Right atrium auricular region (tissue), 2 donors: ENCODE data around the gene UVRAG. TPM values are rescaled to one million over a fixed set of nuclear protein-coding genes. Genes with fewer than 3 reads are reported as not detected.
A peak's percentile ranks its signal among the peaks of the same experiment; 100 is the strongest.

Experiments
- DNase-seq: peaks from one replicate; pipeline ENCODE4 v3.0.0-alpha.2; 2019; ENCODE audit warnings: low spot score
- H3K27ac ChIP-seq, 2 donors: fragments of 200-600 bp; sonication (generic); 1 replicate in 1 of 2; 2 replicates in 1 of 2; pipeline ENCODE4 v1.5.1; 2016 to 2019
- H3K27me3 ChIP-seq, 2 donors: fragments of 200-600 bp; sonication (generic); one replicate each; pipeline versions ENCODE4 v1.5.1 to v1.6.0; 2017 to 2019
- H3K36me3 ChIP-seq: fragments of 200-600 bp; sonication (generic); one replicate; pipeline ENCODE4 v1.5.1; 2016
- H3K4me1 ChIP-seq, 2 donors: fragments of 200-600 bp; sonication (generic); one replicate each; pipeline versions ENCODE4 v1.5.1 to v1.6.0; 2017 to 2019
- H3K4me3 ChIP-seq, 2 donors: fragments of 200-600 bp; sonication (generic); 1 replicate in 1 of 2; 2 replicates in 1 of 2; pipeline ENCODE4 v1.5.1; 2017 to 2019; ENCODE audit warnings: mild to moderate bottlenecking in 1 of 2, moderate library complexity in 1 of 2
- H3K9me3 ChIP-seq, 2 donors: fragments of 200-600 bp; sonication (generic); one replicate each; pipeline ENCODE4 v1.5.1; 2019
- total RNA-seq, 2 donors: library from RNA; depleted of rRNA; stranded (reverse); fragments of >200 nt; gene quantifications; one replicate each; pipeline ENCODE4 v1.1.0, GENCODE V29; 2016
- TF ChIP-seq, protein P1 (sequence below), 2 donors: fragments of 200-600 bp; sonication (generic); IDR thresholded peaks; one replicate each; pipeline ENCODE4 v1.5.1; 2019; ENCODE audit warnings: antibody characterized with exemption in 2 of 2

UVRAG gene
- total RNA-seq, 2 donors from 2014 or later = 13.2 to 13.9 TPM

DNA sequence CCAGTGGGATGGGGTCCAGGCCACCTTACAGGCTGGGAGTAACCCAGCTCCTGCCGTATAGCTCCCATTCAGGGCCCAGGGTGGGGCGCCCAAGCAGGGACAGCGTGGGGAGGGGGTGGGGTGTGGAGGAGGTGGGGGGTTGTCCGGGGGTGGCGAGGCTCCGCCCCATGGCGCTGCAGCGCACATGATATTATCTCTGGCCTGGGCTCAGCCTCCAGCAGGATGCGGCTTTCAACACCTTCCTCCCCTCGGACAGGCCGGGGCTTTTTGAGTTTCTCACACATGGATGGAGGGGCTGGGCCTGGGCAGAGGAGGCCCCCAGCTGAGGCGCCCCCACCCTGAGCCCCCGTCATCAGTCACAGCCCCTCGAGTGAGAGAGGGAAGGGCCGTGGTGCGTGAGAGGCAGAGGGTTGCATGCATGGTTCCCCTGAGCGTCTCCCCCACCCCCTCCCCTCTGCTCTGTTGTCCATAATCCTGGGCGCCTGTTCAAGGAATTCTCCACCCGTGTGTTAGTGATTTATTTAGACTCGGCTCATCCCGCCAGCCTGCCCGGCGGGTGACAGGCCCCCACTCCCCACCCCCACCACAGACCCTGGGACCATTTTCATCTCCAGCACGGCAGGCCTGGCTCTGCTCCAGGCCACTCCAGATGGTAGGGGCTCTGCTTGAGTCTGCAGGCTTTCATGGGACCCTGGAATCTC lies 346.4 kb downstream of the UVRAG start:
- Histone ChIP-seq H3K4me3 (peak overlapping the region in 1 of 2 donors; percentile 36), H3K27me3 (no peaks in the 10 kb centered on the region), H3K27ac (no peak overlapping the region), H3K4me1 (peaks cover 0 to 18% of the 10 kb centered on the region in 2 donors), H3K36me3 (no peaks in the 10 kb centered on the region), H3K9me3 (no peaks in the 10 kb centered on the region)
- TF ChIP-seq, protein P1, sequence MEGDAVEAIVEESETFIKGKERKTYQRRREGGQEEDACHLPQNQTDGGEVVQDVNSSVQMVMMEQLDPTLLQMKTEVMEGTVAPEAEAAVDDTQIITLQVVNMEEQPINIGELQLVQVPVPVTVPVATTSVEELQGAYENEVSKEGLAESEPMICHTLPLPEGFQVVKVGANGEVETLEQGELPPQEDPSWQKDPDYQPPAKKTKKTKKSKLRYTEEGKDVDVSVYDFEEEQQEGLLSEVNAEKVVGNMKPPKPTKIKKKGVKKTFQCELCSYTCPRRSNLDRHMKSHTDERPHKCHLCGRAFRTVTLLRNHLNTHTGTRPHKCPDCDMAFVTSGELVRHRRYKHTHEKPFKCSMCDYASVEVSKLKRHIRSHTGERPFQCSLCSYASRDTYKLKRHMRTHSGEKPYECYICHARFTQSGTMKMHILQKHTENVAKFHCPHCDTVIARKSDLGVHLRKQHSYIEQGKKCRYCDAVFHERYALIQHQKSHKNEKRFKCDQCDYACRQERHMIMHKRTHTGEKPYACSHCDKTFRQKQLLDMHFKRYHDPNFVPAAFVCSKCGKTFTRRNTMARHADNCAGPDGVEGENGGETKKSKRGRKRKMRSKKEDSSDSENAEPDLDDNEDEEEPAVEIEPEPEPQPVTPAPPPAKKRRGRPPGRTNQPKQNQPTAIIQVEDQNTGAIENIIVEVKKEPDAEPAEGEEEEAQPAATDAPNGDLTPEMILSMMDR (IDR thresholded peaks at IDR 0.05) = no peak
- no peak for DNase-seq

DNA sequence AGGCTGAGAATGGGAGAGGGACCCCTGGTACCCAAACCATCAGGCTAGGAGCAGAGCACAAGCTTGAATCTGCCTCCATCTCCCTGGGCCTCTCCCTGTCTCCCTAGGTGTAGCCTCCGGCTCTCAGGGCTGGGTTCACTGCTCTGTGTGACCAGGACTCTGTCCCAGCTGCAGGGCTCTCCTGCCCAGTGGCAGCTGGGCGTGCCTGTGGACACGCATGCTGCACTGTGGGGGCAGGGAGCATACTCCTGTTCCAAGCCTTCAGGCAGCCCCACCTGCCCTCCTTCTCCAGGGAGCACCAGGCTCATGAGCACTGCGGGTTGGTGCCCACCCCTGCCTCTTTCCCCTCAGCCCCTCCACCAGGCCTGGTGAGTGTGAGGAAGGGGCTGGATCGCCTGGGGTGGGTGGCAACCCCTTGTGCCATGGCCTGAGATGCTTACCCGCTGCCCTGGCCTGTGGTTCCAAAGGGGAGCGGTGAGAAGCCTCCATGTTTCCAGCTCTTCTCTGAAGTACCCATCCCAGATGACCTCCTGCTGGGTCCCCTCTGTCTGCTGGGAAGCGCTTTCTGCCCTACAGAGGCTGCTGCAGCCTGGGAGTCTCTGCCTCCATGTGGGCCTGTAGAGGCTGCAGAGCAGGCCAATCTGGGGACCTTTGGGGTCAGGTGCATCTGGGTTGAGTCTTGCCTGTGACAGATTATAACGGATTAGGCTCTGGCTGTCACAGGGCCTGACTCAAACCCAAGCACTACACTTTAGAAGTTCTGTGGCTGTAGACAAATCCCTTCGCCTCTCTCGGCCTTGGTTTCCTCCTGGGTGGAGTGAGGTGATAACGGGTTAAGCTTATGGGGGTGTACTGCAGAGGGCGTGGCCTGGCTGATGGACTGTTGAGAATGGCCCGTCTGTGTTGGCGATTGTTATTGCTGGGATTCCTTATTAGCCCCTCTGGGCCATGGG lies 347.6 kb downstream of the UVRAG start:
- Histone ChIP-seq H3K27me3 (no peaks in the 10 kb centered on the region), H3K9me3 (no peaks in the 10 kb centered on the region), H3K27ac (no peak overlapping the region), H3K36me3 (no peaks in the 10 kb centered on the region), H3K4me3 (no peak overlapping the region), H3K4me1 (peaks cover 0 to 18% of the 10 kb centered on the region in 2 donors)
- TF ChIP-seq, protein P1 (IDR thresholded peaks at IDR 0.05) = no peak
- no peak for DNase-seq

DNA sequence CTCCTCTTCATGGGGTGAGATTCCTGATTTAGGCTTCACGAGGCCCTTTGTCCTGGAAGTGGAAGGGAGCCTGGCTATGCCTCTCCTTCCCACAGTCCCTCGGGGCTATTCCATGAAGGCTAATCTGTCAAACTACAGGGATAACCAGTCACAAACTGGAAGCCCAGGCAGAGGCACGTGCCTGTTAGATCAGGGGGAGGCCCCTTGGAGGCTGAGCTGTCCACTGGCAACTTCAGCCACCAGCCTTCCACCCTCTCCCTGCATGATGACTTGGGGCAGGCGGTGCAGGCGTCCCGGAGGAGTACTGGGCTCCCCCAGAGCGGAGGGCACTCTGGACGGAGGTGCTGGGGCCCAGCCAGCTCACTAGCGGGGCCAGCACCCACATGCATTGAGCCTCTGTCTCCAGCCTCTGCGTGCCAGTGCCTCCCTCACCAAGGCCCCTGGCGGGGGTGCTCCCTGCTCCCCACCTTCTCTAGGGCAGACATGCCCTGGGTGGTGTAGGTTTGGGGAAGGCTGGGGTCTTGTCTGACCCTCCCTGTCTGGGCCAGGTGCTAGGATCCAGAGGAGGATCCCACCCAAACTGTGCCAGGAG lies 348.4 kb downstream of the UVRAG start:
- DNase-seq = no peak
- H3K27ac ChIP-seq = no peak overlapping the region
- H3K4me3 ChIP-seq = no peak overlapping the region
- H3K9me3 ChIP-seq = no peaks in the 10 kb centered on the region
- H3K27me3 ChIP-seq = no peaks in the 10 kb centered on the region
- no peaks in the 10 kb centered on the region for H3K36me3 ChIP-seq
- TF ChIP-seq, protein P1 (IDR thresholded peaks at IDR 0.05) = no peak
- H3K4me1 ChIP-seq = peaks cover 0 to 18% of the 10 kb centered on the region in 2 donors

DNA sequence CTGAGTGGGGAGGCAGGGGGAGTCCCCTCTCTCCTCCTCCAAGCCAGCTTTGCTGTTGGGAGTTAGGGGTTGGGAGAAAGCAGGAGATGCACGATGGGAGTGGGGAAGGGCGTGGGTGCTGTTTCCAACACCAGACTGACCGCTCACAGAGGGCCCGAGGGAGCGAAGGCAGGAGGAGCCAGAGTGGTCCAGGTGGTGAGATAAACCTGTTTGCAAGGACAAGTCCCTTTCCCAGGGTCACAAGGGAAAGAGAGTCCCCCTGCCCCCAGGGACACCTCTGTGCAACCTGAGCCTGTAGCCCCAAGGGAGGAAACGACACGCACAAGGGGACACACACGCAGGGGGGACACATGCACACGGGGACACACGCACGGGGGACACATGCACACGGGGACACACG lies 349.1 kb downstream of the UVRAG start:
- Histone ChIP-seq H3K36me3 (no peaks in the 10 kb centered on the region), H3K27ac (no peak overlapping the region), H3K9me3 (no peaks in the 10 kb centered on the region), H3K27me3 (no peaks in the 10 kb centered on the region), H3K4me3 (no peak overlapping the region), H3K4me1 (peaks cover 0 to 18% of the 10 kb centered on the region in 2 donors)
- TF ChIP-seq, protein P1 (IDR thresholded peaks at IDR 0.05) = no peak
- DNase-seq = no peak

DNA sequence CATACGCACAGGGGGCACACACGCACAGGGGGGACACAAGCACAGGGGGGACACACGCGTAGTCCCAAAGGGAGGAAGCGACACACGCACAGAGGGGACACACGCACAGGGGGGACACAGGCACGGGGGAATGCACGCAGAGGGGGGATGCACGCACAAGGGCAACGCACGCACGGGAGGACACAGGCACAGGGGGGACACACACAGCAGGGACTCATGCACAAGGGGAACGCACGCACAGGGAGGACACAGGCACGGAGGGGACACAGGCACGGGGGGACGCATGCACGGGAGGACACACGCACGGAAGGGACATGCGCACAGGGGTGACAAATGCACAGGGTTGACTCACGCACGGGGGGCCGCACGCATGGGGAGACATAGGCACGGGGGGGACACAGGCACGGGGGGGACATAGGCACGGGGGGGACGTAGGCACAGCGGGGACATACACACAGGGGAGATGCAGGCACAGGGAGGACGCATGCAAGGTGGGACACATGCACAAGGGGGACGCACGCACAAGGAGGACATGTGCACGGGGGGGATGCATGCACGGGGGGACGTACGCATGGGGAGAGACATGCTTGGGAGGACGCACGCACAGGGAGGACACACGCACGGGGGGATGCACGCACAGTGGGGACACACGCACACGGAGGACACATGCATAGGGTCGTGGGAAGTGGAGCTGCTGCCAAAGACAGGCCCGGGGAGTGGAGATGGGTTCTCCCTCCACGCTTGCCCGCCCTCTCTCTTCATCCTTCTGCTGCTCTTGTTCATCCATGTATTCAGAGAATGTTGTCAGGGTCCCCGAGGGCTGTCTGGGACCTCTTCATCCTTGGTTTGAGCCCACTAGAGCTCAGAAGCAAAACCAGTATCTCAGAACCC lies 350.1 kb downstream of the UVRAG start:
- Histone ChIP-seq H3K36me3 (no peaks in the 10 kb centered on the region), H3K27ac (no peak overlapping the region), H3K27me3 (no peaks in the 10 kb centered on the region), H3K9me3 (no peaks in the 10 kb centered on the region), H3K4me3 (no peak overlapping the region), H3K4me1 (peaks cover 0 to 18% of the 10 kb centered on the region in 2 donors)
- no peak for DNase-seq
- TF ChIP-seq, protein P1 (IDR thresholded peaks at IDR 0.05) = no peak
